Measurements from ENCODE around the gene WDR93.
"Not testable (repeated sequence)": the region's sequence is repeated elsewhere in the genome, so short reads cannot be mapped to it uniquely, and the experiment has no call there.

Gene WDR93

GRCh38 chr15:89685995-89686394, 4.6 kb upstream of the WDR93 start:
- DNase-seq (ENCODE audit: low spot score) = no peak

DNA sequence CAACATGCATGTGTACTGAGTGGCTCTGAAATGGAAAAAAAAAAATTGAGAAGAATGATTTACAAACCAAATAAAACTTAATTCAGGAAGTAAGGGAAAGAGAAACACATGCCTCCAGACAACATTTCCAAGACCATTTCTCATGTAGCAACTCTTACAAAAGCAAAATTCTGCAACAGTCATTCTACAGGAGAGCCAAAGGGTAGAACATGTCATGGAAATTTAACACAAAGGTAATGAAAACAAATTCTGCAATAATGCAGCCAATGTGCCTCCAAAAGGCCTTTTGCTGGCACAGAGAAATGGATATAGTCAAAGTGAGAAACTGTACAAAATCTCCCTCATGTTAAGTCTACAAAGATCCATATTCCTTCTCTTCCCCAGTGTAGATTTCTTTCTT, 4.1 kb upstream of the WDR93 start:
- no peak for DNase-seq (ENCODE audit: low spot score)

- DNase-seq (ENCODE audit: low spot score) = not testable (repeated sequence)
Measured at GRCh38 chr15:89689930-89690275, 708 bp upstream of the WDR93 start.

DNA sequence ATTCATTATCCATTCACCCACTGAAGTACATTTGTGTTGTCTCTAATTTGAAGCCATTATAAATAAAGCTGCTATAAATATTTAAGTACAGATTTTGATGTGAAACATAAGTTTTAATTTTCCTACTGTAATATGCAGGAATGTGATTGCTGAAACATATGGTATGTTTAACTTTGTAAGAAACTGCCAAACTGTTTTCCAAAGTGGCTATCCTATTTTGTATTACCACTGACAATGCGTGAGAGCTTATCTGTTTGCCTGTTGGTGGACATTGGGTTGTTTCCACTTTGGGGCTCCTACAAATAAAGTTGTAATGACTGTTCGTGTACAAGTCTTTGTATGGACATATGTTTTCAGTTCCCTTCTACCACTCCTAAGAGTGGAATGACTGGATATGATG, 2.5 kb downstream of the WDR93 start:
- no peak for DNase-seq (ENCODE audit: low spot score)

- DNase-seq (ENCODE audit: low spot score) = no peak
Measured at GRCh38 chr15:89693696-89694095, 3.1 kb downstream of the WDR93 start.

GRCh38 chr15:89695198-89695597, 4.6 kb downstream of the WDR93 start:
- DNase-seq (ENCODE audit: low spot score) = no peak

DNA sequence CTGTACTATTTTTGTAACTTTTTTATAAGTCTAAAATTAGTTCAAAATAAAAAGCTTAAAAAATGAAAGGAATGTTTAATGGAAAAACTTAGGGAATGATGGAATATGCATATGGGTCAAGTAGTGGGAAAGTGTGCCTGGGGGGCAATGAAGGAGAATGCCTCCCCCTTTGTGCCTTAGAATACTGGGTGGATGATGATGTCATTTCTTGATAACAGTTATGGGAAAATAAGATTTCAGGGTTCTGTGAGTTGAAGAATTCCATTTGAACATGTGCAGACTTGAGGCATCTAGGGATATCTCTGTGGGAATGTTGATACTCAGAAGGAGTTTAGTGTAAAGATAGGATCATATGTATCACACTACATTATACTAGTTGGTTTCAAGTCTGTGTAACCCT, 13.8 kb downstream of the WDR93 start:
- DNase-seq (ENCODE audit: low spot score) = no peak

- DNase-seq (ENCODE audit: low spot score) = no peak
Measured at GRCh38 chr15:89707577-89707976, 17.0 kb downstream of the WDR93 start.

GRCh38 chr15:89714775-89715174, 24.2 kb downstream of the WDR93 start:
- no peak for DNase-seq (ENCODE audit: low spot score)

- no peak for DNase-seq (ENCODE audit: low spot score)
Measured at GRCh38 chr15:89723031-89723430, 32.4 kb downstream of the WDR93 start.

DNA sequence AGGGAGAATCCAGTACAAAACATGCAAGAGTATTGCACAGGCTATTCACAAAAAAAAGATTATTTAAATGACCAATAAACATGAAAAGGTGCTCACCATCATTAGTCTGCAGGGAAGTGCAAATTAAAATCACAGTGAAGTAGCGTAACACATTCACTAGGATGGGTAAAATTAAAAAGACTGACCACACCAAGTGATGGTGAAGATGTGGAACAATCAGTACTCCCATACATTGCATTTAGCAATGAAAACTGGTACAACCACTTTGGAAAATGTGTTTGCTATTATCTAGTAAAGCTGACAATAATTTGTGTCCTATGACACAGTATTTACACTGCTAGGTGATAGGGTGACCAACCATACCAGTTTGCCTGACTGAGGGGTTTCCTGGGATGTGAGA, 34.0 kb downstream of the WDR93 start:
- DNase-seq (ENCODE audit: low spot score) = no peak

DNA sequence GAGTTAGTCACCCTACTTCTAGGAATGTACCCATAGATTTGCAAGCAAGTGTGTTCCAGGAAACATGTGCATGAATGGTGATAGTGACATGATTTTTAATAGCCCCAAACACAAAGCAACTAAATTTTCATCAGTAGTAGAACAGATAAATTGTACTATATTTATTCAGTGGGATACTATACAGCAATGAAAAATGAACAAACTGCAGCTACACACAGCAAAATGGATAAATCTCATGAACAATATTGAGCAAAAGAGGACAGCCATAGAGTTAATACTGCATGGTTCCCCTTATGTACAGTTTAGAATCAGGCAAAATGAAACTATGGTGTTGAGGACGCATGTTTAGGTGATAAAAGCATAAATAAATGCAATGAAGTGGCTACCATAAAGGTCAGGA, 34.5 kb downstream of the WDR93 start:
- no peak for DNase-seq (ENCODE audit: low spot score)

- DNase-seq (ENCODE audit: low spot score) = no peak
Measured at GRCh38 chr15:89728254-89728653, 37.6 kb downstream of the WDR93 start.

- DNase-seq (ENCODE audit: low spot score) = no peak
Measured at GRCh38 chr15:89731275-89731674, 40.7 kb downstream of the WDR93 start.

GRCh38 chr15:89732451-89733172, 42.0 kb downstream of the WDR93 start:
- no peak for DNase-seq (ENCODE audit: low spot score)

DNA sequence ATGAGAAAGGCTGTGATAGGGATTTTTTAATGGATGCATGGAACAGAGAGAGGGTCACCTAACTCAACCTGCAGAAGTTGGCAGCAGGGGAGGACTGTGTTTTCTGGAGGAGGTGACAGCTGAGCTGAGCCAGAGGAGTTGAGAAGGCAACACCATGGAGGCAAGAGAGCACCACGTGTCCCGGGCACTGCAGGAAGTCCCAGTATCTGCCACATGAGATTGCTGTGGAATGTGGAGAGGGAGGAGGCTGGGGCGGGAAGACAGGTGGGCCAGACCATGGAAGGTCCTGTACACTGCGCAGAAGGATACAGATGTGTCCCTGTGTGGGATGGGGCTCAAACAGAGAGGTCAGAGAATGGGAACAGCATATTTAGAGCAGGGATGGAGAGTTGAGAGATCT, 45.2 kb downstream of the WDR93 start:
- no peak for DNase-seq (ENCODE audit: low spot score)

GRCh38 chr15:89740137-89740536, 49.5 kb downstream of the WDR93 start:
- peak; percentile 81 for DNase-seq (ENCODE audit: low spot score)

DNA sequence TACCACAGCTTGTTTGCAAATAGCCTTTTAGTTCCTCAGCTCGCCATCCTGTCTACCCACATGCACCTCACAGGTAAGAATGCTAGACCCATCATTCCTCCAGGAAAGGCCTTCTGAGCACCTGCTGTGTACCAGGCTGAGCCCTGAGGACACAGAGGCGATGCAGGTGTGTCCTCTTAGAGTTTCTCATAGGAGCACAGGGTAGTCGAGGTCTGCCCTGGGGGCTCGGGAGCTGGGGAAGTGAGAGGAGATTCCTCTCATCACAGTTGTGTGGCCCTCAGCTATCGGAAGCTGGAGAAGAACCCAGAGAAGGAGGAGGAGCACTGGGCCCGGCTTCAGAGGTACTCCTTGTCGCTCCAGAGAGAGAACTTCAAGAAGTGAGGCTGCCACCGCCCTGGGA, 52.4 kb downstream of the WDR93 start:
- no peak for DNase-seq (ENCODE audit: low spot score)

- DNase-seq (ENCODE audit: low spot score) = no peak
Measured at GRCh38 chr15:89743594-89743993, 53.0 kb downstream of the WDR93 start.

GRCh38 chr15:89745131-89745530, 54.5 kb downstream of the WDR93 start:
- no peak for DNase-seq (ENCODE audit: low spot score)

DNA sequence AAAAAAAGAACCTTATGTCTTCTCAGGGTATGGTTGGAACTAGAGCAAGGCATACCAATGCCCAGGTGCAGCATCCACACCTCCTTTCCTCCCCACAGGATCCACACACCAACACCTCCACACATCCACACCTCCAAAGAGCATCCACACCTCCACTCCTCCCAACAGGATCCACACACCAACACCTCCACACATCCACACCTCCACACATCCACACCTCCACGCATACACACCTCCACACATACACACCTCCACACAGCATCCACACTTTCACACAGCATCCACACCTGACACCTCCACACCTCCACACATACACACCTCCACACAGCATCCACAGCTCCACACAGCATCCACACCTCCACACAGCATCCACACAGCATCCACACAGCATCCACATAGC, 55.2 kb downstream of the WDR93 start:
- no peak for DNase-seq (ENCODE audit: low spot score)

GRCh38 chr15:89746386-89746780, 55.8 kb downstream of the WDR93 start:
- no peak for DNase-seq (ENCODE audit: low spot score)

- DNase-seq (ENCODE audit: low spot score) = no peak
Measured at GRCh38 chr15:89747708-89748682, 57.4 kb downstream of the WDR93 start.

Measured in Ammon's horn (tissue), 1 donor.